Fibroblast of lung (primary cell): ENCODE data around the gene SLC38A10. TPM values are rescaled to one million over a fixed set of nuclear protein-coding genes. Genes with fewer than 3 reads are reported as not detected.

ENCODE experiments used
- DNase-seq, 2 donors: peaks; one replicate each; pipeline versions ENCODE4 v3.0.0 to v3.0.0-alpha.2; 2010; ENCODE audit warnings: low read depth in 2 of 2
- H2AFZ ChIP-seq: 2 replicates; pipeline ENCODE4 v1.5.1; 2012; ENCODE audit warnings: low read length, control low read depth, inconsistent platforms
- H3K27ac ChIP-seq: 2 replicates; pipeline ENCODE4 v1.5.1; 2011; ENCODE audit warnings: low read length, control low read depth; ENCODE audit not compliant: insufficient read depth
- H3K27me3 ChIP-seq: 2 replicates; pipeline ENCODE4 v1.5.1; 2011; ENCODE audit warnings: mild to moderate bottlenecking, low read length; ENCODE audit not compliant: control insufficient read depth, insufficient read depth
- H3K36me3 ChIP-seq: 2 replicates; pipeline ENCODE4 v1.5.1; 2011; ENCODE audit warnings: low read length; ENCODE audit not compliant: control insufficient read depth, insufficient read depth
- H3K4me1 ChIP-seq: 2 replicates; pipeline ENCODE4 v1.5.1; 2011; ENCODE audit warnings: low read length; ENCODE audit not compliant: control insufficient read depth, insufficient read depth; ENCODE audit errors: extremely low read depth
- H3K4me2 ChIP-seq: 2 replicates; pipeline ENCODE4 v1.5.1; 2011; ENCODE audit warnings: low read length, control low read depth; ENCODE audit not compliant: insufficient read depth; ENCODE audit errors: extremely low read depth
- H3K4me3 ChIP-seq, 4 experiments: fragments of 200-600 bp in 1 of 4; sonication (generic) in 1 of 4; replicated peaks in 1 of 4; 2 replicates each; pipeline ENCODE4 v1.5.1; 2011 to 2016; ENCODE audit warnings: low read length in 4 of 4, low read depth in 3 of 4, mild to moderate bottlenecking in 3 of 4, control low read depth in 2 of 4, inconsistent platforms in 1 of 4, mixed read lengths in 1 of 4; ENCODE audit not compliant: insufficient read depth in 1 of 4; ENCODE audit errors: control extremely low read depth in 1 of 4
- H3K79me2 ChIP-seq: 2 replicates; pipeline ENCODE4 v1.5.1; 2012; ENCODE audit warnings: mild to moderate bottlenecking, low read length, inconsistent platforms; ENCODE audit not compliant: control insufficient read depth, insufficient read depth
- H3K9ac ChIP-seq: 2 replicates; pipeline ENCODE4 v1.5.1; 2011; ENCODE audit warnings: mild to moderate bottlenecking, low read length, control low read depth; ENCODE audit not compliant: insufficient read depth
- H3K9me3 ChIP-seq: 2 replicates; pipeline ENCODE4 v1.5.1; 2012; ENCODE audit warnings: low read depth, low read length; ENCODE audit not compliant: control insufficient read depth, insufficient read depth
- H4K20me1 ChIP-seq: 2 replicates; pipeline ENCODE4 v1.5.1; 2011; ENCODE audit warnings: low read length; ENCODE audit not compliant: control insufficient read depth, insufficient read depth; ENCODE audit errors: extremely low read depth
- EZH2 ChIP-seq: IDR thresholded peaks from 2 replicates; pipeline ENCODE4 v1.5.1; 2012; ENCODE audit warnings: low read length, control low read depth, mild to moderate bottlenecking; ENCODE audit errors: missing control alignments
- polyA plus RNA-seq, 2 donors: library from polyadenylated mRNA; depleted of rRNA in 1 of 2; stranded (reverse) in 1 of 2; unstranded in 1 of 2; fragments of >200 nt; gene quantifications; 2 replicates each; pipeline ENCODE4 v1.2.1, GENCODE V29; 2011 to 2012; ENCODE audit warnings: missing spikeins in 1 of 2
- total RNA-seq: library from RNA; depleted of rRNA; stranded (reverse); fragments of >200 nt; gene quantifications from 2 replicates; pipeline ENCODE4 v1.2.1, GENCODE V29; 2014
- TF ChIP-seq, protein P1 (sequence below), 2 donors: IDR thresholded peaks in 1 of 2; conservative IDR thresholded peaks in 1 of 2; 1 replicate in 1 of 2; 2 replicates in 1 of 2; pipeline ENCODE4 v1.5.1; 2011 to 2012; ENCODE audit warnings: low read length in 2 of 2, control low read depth in 1 of 2, inconsistent platforms in 1 of 2, low read depth in 1 of 2, mild to moderate bottlenecking in 1 of 2

The SLC38A10 gene
- total and polyA plus RNA-seq, 2 donors (not counting 1 experiment from before 2014, with no cell fraction given): 23.6 to 53.2 TPM

DNA sequence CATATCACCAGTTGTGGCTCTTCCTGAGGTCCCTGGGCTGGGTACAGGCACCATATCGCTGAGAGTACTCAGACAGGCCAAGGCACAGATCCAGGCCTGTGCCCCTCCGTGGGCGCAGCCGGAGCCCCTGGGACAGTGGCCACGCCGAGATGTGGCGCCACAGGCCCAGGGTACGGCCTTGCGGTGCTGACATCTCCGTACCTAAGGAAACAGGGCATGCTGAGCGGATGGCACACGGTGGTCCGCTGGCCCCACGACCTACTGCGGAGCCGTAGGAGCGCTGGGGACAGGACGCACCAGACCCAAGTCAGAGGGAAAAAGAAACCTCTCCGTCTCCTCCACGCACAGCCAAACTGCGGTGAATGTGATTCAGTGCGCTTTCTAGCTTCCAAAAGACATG is 29.5 kb downstream of the SLC38A10 start:
- no peak overlapping the region for H3K4me2 ChIP-seq
- H3K9me3 ChIP-seq: no peaks in the 10 kb centered on the region
- no peaks in the 10 kb centered on the region for H4K20me1 ChIP-seq
- no peak overlapping the region for H3K27ac ChIP-seq
- H3K79me2 ChIP-seq: no peaks in the 10 kb centered on the region
- no peaks in the 10 kb centered on the region for H3K27me3 ChIP-seq
- no peak for TF ChIP-seq EZH2
- TF ChIP-seq, protein P1, sequence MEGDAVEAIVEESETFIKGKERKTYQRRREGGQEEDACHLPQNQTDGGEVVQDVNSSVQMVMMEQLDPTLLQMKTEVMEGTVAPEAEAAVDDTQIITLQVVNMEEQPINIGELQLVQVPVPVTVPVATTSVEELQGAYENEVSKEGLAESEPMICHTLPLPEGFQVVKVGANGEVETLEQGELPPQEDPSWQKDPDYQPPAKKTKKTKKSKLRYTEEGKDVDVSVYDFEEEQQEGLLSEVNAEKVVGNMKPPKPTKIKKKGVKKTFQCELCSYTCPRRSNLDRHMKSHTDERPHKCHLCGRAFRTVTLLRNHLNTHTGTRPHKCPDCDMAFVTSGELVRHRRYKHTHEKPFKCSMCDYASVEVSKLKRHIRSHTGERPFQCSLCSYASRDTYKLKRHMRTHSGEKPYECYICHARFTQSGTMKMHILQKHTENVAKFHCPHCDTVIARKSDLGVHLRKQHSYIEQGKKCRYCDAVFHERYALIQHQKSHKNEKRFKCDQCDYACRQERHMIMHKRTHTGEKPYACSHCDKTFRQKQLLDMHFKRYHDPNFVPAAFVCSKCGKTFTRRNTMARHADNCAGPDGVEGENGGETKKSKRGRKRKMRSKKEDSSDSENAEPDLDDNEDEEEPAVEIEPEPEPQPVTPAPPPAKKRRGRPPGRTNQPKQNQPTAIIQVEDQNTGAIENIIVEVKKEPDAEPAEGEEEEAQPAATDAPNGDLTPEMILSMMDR (conservative IDR thresholded peaks at IDR 0.05 in 1 of 2, IDR thresholded peaks at IDR 0.05 in 1 of 2; ENCODE audit: low read depth in 1 of 2, low read length in 2 of 2): no peak
- no peaks in the 10 kb centered on the region for H3K4me1 ChIP-seq
- H3K36me3 ChIP-seq: peaks cover 16% of the 10 kb centered on the region
- DNase-seq: no peak
- no peak overlapping the region for H3K4me3 ChIP-seq
- H3K9ac ChIP-seq: no peak overlapping the region
- no peak overlapping the region for H2AFZ ChIP-seq

- Histone ChIP-seq H3K4me1 (no peaks in the 10 kb centered on the region), H2AFZ (no peak overlapping the region), H3K79me2 (no peaks in the 10 kb centered on the region), H3K36me3 (peaks cover 20% of the 10 kb centered on the region), H3K27me3 (no peaks in the 10 kb centered on the region), H3K9ac (no peak overlapping the region), H3K27ac (no peak overlapping the region), H3K9me3 (no peaks in the 10 kb centered on the region), H3K4me2 (no peak overlapping the region), H3K4me3 (no peak overlapping the region), H4K20me1 (no peaks in the 10 kb centered on the region)
- TF ChIP-seq EZH2: no peak
- TF ChIP-seq, protein P1 (conservative IDR thresholded peaks at IDR 0.05 in 1 of 2, IDR thresholded peaks at IDR 0.05 in 1 of 2; ENCODE audit: low read depth in 1 of 2, low read length in 2 of 2): no peak
- DNase-seq: no peak
Measured at GRCh38 chr17:81264640-81265039, 30.5 kb downstream of the SLC38A10 start.

GRCh38 chr17:81263371-81264181 is 31.5 kb downstream of the SLC38A10 start:
- Histone ChIP-seq H3K36me3 (peaks cover 28% of the 10 kb centered on the region), H3K9me3 (no peaks in the 10 kb centered on the region), H4K20me1 (no peaks in the 10 kb centered on the region), H3K27me3 (no peaks in the 10 kb centered on the region), H3K4me2 (no peak overlapping the region), H3K9ac (no peak overlapping the region), H2AFZ (no peak overlapping the region), H3K27ac (no peak overlapping the region), H3K4me1 (no peaks in the 10 kb centered on the region), H3K4me3 (no peak overlapping the region), H3K79me2 (no peaks in the 10 kb centered on the region)
- DNase-seq: no peak
- TF ChIP-seq, protein P1 (conservative IDR thresholded peaks at IDR 0.05 in 1 of 2, IDR thresholded peaks at IDR 0.05 in 1 of 2; ENCODE audit: low read depth in 1 of 2, low read length in 2 of 2): no peak
- no peak for TF ChIP-seq EZH2
